SW 1271 (cell line): ENCODE measurements around the gene OR6B3.
"Not testable (repeated sequence)": the region's sequence is repeated elsewhere in the genome, so short reads cannot be mapped to it uniquely, and the experiment has no call there.

Source experiments
- DNase-seq, 2 experiments: peaks; one replicate each; lab custom pipeline; 2025; lab: John Stamatoyannopoulos, UW

OR6B3 gene

GRCh38 chr2:240053173-240054155 lies at the start of gene OR6B3:
Gene OR6B3 (minus strand): TSS chr2:240053521.
- DNase-seq = no peak

DNA sequence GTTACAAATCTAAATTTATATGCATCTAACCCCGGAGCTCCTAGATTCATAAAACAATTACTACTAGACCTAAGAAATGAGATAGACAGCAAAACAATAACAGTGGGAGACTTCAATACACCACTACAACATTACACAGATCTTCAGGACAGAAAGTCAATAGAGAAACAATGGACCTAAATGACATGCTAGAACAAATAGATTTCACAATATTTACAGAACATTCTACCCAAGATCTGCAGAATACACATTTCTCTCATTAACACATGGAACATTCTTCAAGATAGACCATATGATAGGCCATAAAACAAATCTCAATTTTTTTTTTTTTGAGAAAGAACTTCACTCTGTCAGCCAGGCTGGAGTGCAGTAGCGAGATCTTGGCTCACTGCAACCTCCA lies 45.0 kb upstream of the OR6B3 start:
- DNase-seq = no peak

DNA sequence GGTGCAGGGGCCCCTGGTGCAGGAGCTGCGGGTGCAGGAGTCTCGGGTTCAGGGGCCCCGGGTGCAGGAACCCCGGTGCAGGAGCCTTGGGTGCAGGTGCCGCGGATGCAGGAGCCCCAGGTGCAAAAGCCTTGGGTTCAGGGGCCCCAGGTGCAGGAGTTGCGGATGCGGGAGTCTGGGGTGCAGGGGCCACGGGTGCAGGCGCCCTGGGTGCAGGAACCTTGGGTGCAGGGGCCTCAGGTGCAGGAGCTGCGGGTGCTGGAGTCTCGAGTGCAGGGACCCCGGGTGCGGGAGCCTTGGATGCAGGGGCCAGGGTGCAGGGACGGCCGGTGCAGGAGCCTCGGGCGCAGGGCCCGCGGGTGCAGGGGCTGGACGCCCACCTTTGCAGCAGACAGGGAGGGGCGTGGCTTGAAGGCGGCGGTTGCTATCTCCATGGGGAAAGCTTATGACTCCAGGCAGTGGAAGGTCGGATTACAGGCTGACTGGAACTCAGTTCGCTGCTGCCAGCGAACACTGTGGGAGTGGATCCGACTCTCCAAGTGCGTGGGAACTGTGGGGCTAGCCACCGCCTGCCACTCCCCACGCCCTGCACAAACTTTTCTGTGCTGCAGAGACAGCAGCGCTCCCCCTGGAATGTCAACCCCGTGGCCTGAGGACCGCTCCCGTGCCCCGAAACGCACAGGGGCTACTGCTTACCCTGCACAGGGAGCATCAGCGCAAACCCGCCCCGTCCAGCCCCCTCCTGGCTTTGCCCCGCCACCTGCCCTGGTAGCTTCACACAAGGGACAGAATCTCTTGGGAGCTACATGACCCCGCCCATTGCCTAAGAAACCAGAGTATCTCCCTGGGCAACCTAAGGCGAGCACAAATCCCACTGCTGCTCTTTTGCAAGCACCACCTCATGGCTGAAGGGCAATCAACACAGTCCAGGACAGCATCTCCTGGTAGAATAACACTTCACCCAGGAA lies 42.5 kb upstream of the OR6B3 start:
- DNase-seq = no peak

- DNase-seq = no peak
Observed at GRCh38 chr2:240089306-240089705, 36.0 kb upstream of the OR6B3 start.

GRCh38 chr2:240086563-240086962 lies 33.2 kb upstream of the OR6B3 start:
- DNase-seq = no peak

GRCh38 chr2:240078631-240079030 lies 25.3 kb upstream of the OR6B3 start:
- no peak for DNase-seq

DNA sequence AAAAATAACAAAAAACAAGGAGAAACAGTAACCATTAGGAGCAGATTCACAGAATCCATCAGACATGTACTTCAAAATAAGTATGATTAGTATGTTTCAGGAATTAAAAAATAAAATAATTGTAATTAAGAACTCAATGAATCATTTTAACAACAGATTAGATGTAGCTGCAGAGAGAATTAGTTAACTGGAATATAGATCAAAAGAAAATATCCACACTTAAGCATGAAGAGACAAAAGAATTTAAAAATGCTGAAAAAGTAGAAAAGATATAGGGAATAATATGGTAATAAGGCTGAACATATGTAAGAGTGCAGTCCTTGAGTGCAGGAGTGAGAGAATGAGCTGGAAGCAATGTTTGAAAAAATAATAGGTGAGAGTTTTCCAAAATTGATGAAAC lies 24.1 kb upstream of the OR6B3 start:
- DNase-seq = no peak

- DNase-seq = no peak
Observed at GRCh38 chr2:240074545-240074944, 21.2 kb upstream of the OR6B3 start.

DNA sequence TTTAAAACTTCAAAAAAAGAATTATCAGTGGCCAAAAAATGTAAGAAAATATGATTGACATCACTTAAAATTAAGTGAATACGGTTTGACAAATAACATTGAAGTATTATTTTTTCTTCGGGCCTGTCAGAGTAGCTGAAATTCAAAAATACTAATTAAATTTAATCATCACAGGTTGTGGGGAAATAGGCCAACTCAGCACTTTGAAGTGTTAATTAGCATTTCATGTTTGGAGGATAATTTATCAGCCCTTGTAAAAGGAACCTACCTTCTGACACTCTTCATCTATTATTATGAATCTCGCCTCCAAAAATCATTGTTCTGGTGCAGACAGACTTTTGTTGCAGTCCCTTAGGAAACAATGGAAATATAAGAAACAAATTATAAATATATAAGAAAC lies 17.6 kb upstream of the OR6B3 start:
- DNase-seq = no peak

DNA sequence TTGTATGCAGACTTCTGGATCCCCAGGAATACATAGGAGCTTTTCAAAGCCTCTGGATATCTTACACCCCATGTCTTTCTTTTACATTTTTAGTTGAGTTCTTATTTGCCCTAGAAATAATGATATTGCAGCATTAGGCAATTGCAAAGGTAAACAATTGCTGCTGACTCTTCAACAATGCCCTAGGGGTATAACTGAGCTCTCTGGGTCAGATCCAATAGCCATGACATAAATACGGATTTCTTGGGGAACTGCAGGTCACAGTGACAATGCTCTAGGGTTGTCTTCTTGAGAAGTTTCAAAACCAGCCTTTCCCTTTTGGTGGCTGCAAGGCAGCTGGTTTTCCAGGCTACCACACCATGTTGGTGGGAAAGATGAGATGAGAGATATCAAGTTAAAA lies 16.5 kb upstream of the OR6B3 start:
- DNase-seq = no peak

DNA sequence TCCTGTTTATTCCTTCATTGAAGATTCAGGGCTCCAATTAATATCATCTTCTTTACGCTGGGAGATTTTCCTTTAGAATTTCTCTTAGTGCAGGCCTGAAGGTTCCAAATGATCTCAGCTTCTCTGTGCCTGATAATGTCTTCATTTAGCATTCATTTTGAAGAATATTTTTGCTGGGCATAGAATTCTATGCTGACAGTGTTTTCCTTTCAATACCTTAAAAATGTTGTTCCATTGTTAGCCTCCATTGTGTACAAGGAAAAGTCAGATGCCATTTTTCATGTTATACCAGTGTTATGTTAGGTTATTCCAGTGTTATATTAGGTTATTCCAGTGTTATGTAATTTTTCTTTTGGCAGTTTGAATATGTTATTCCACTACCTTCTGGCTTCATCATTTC lies 14.9 kb upstream of the OR6B3 start:
- DNase-seq = no peak

DNA sequence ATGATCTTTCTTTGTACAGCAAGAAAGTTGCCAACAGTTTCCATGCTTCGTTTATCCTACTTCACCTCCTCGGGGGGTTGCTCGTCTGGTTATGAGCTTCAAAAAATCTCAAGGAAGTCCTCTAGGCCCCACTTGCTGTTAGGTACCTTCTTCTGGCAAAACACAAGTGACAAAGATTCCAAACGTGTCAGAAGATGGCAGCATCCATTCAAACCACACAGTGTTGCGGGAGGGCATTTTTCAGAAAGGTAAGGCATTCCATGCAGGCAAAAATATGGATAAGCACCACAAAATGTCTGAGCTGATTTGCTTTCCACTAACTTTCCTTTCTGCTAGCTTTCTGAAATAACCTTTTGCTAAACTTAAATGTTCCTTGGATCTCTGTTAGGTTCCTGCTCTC lies 13.2 kb upstream of the OR6B3 start:
- no peak for DNase-seq

GRCh38 chr2:240064898-240065297 lies 11.6 kb upstream of the OR6B3 start:
- no peak for DNase-seq

- peak in 1 of 2 experiments; percentile 49 for DNase-seq
Observed at GRCh38 chr2:240060977-240061591, 7.8 kb upstream of the OR6B3 start.

DNA sequence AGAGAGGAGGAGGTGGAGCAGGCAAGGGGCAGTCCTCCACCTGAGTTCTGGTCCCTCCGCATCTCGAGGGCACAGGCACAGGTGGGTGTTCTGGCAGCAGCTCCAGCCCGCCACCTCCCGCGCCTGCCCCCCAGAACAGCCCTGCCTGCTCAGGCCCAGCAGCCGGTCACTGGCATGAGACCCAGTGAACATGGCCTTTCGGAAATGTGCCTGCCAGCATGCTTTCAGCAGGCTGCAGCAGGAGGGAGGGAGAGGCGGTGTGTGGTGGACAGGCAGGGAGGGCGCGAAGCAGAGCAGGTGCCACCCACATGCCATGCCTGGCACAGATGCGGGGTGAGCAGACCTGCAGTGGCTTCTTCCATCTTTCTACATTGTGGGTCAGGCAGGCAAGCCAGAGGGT lies 3.4 kb upstream of the OR6B3 start:
- DNase-seq = no peak

DNA sequence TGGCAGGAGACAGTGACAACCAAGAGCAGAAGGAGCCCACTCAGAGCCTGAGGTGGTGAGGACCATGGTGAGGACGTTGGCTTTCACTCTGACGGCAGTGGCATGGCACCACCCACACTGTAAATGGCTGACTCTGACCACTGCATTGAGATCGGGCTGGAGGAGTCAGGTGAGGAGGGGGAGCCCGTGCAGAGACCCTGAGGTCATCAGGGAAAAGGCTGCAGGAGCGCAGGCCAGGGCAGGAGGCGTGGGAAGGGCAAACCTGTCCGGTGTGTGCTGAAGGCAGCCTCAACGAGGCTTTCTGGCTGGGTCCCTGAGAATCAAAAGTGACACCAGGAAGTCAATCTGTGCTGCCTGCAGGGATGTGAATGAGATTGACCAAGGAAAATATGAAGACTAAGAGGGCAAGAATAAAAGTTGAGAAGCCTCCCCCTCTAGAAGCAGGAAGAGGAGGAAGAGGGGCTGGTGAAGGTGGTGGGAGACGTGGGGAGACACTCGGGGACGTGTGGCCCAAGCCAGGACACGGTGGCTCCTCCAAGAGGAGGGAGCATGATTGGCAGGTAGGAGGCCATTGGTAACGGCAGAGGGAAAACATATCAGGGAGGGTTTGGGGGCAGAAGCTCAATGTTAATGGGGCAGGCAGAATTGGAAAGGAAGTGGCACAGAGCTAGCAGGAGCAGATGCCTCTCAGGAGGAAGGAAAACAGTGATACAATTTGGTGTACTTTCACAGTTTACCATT lies 2.0 kb upstream of the OR6B3 start:
- no peak for DNase-seq

DNA sequence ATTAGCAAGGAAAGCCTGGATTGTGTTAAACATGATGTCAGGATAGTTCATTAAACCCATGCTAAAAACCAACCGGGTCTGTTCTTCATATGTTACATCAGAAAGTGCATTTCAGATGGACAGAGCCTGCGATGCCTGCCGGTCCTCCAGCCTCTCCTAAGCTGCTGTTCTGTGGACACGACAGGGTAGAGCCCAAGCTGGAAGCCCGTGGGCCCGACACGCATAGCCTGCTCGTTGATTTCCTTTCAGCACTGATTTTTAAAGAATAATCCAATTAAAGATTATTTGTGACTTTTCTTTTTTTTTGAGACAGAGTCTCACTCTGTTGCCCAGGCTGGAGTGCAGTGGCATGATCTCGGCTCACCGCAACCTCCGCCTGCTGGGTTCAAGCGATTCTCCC lies 797 bp downstream of the OR6B3 start:
- DNase-seq = no peak

- DNase-seq = no peak
Observed at GRCh38 chr2:240051697-240052096, 1.6 kb downstream of the OR6B3 start.

DNA sequence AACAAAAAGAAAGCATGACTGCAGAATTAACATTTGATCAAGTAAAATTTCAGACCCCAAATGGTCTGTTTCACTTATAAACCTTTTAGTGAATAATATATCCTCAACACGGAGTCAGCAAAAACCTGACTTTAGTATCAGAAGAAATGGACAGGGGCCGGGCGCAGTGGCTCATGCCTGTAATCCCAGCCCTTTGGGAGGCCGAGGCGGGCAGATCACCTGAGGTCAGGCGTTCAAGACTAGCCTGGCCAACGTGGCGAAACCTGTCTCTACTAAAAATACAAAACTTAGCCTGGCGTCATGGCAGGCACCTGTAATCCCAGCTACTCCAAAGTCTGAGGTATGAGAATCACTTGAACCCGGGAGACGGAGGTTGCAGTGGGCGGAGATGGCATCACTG lies 3.0 kb downstream of the OR6B3 start:
- no peak for DNase-seq

GRCh38 chr2:240048237-240048636 lies 5.1 kb downstream of the OR6B3 start:
- no peak for DNase-seq

GRCh38 chr2:240045098-240045497 lies 8.2 kb downstream of the OR6B3 start:
- no peak for DNase-seq

DNA sequence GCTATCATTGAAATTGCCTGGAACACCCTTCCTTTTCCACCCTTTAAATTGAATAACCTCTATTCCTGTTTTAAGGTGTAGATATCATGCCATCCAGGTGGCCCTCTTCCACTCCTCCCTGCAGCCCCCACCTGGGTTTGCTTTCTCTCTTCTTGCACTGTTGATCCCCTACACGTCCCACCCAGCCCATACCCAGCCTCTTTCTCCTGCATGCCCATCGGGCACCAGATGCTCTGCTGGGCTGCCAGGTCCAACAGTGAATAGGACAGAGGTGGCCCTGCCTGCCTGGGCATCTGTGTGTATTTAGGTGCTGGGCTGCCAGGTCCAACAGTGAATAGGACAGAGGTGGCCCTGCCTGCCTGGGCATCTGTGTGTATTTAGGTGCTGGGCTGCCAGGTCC lies 9.2 kb downstream of the OR6B3 start:
- DNase-seq = not testable (repeated sequence)
